Skeletal muscle satellite cell (primary cell): ENCODE results near the gene TALDO1. TPM values are rescaled to one million over a fixed set of nuclear protein-coding genes. Genes with fewer than 3 reads are reported as not detected.

ENCODE experiments used
- H3K27me3 ChIP-seq: 2 replicates; pipeline ENCODE4 v1.7.0; 2013; ENCODE audit warnings: low read length; ENCODE audit not compliant: control insufficient read depth, insufficient read depth
- H3K36me3 ChIP-seq: 2 replicates; pipeline ENCODE4 v1.7.0; 2013; ENCODE audit warnings: mild to moderate bottlenecking, control low read depth, low read length; ENCODE audit not compliant: insufficient read depth
- H3K4me1 ChIP-seq: 2 replicates; pipeline ENCODE4 v1.7.0; 2013; ENCODE audit warnings: low read length; ENCODE audit not compliant: control insufficient read depth, insufficient read depth
- H3K4me2 ChIP-seq: 2 replicates; pipeline ENCODE4 v1.7.0; 2013; ENCODE audit warnings: mild to moderate bottlenecking, low read length
- H3K4me3 ChIP-seq: 2 replicates; pipeline ENCODE4 v1.7.0; 2013; ENCODE audit warnings: low read length
- H3K9ac ChIP-seq: 2 replicates; pipeline ENCODE4 v1.7.0; 2013; ENCODE audit warnings: mild to moderate bottlenecking, low read depth, low read length, moderate library complexity
- H3K9me3 ChIP-seq: replicated peaks from 2 replicates; pipeline ENCODE4 v1.7.0; 2013; ENCODE audit warnings: mild to moderate bottlenecking, control low read depth, low read length
- total RNA-seq: library from RNA; depleted of rRNA; stranded (reverse); fragments of >200 nt; gene quantifications from 2 replicates; pipeline ENCODE4 v1.2.3, GENCODE V29; 2012; rRNA removed

TALDO1 gene
- total RNA-seq, result 178 and 201 TPM in 2 replicates

DNA sequence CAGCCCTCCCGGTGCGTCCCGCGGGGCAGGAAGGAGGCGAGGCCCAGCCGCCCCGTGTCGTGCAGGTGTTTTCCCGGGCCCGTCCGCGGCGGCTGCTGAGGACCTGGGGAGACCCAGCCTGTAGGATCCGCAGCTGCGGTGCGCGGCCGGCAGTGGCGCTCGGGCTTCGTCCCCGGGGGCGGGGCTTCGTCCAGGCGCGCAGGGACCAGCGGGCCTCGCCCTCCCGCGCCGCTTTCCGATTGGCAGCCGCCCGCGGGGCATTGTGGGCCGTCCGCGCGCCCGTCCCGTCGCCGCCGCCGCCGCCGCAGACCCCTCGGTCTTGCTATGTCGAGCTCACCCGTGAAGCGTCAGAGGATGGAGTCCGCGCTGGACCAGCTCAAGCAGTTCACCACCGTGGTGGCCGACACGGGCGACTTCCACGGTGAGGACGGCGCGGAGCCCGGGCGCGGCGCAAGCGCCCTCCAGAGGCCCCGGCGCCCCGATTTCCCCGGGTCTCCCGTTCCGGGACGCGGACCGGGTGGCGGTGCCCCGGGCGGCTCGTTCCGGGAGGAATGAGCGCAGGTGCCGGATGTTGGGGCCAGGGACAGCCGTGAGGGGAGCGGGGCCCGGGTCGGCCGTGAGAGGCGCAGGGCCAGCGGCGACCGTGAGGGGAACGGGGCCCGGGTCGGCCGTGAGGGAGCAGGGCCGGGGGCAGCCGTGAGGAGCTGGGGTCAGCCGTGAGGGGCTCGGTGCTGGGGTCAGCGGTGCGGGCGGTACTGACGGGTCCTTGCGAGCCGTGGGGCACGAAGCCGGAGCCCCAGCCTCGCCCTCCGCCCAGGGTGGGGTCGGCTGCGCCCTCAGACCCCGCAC lies at the start of gene TALDO1:
Gene TALDO1, plus strand, starts transcription at position 307 of the 849 bp plus-strand sequence. Its CDS starts 18 bp downstream, at position 325.
- Histone ChIP-seq H3K4me2 (peak within 1 kb of the TSS; percentile 95), H3K4me1 (peaks cover 19% of the 10 kb centered on the region), H3K4me3 (peak within 1 kb of the TSS; percentile 82), H3K9ac (peak within 1 kb of the TSS; percentile 93), H3K27me3 (no peaks in the 10 kb centered on the region), H3K36me3 (peaks cover 7% of the 10 kb centered on the region), H3K9me3 (no peaks in the 10 kb centered on the region)

GRCh38 chr11:697811-698311 lies 49.4 kb upstream of the TALDO1 start:
- Histone ChIP-seq H3K4me3 (no peak overlapping the region), H3K9me3 (no peaks in the 10 kb centered on the region), H3K36me3 (peaks cover 13% of the 10 kb centered on the region), H3K4me2 (peak overlapping the region; percentile 33), H3K9ac (peak overlapping the region; percentile 44), H3K4me1 (peaks cover 50% of the 10 kb centered on the region), H3K27me3 (no peaks in the 10 kb centered on the region)

GRCh38 chr11:698493-699115 lies 48.7 kb upstream of the TALDO1 start:
- Histone ChIP-seq H3K9me3 (no peaks in the 10 kb centered on the region), H3K4me2 (peak overlapping the region; percentile 33), H3K4me1 (peaks cover 50% of the 10 kb centered on the region), H3K27me3 (no peaks in the 10 kb centered on the region), H3K4me3 (no peak overlapping the region), H3K36me3 (peaks cover 17% of the 10 kb centered on the region), H3K9ac (no peak overlapping the region)

DNA sequence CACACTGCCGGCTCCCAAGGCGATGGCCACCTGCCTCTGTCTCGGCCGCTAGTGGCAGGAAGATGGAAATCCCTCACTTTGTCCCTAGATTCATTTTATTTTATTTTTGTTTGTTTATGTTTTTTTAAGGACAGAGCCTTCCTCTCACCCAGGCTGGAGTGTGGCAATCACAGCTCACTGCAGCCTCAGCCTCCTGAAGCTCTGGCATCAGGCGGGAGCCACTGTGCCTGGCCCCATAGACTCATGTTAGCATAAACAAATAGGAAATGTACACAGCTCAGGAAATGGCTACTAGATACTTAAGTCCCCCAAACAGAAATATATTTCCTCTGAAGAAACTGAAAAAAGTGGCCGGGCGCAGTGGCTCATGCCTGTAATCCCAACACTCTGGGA lies 48.2 kb upstream of the TALDO1 start:
- H3K9me3 ChIP-seq, result no peaks in the 10 kb centered on the region
- H3K9ac ChIP-seq, result no peak overlapping the region
- H3K36me3 ChIP-seq, result peaks cover 17% of the 10 kb centered on the region
- no peaks in the 10 kb centered on the region for H3K27me3 ChIP-seq
- H3K4me3 ChIP-seq, result no peak overlapping the region
- H3K4me2 ChIP-seq, result no peak overlapping the region
- peaks cover 46% of the 10 kb centered on the region for H3K4me1 ChIP-seq

GRCh38 chr11:699753-700152 lies 47.5 kb upstream of the TALDO1 start:
- Histone ChIP-seq H3K4me1 (peaks cover 40% of the 10 kb centered on the region), H3K27me3 (no peaks in the 10 kb centered on the region), H3K4me3 (no peak overlapping the region), H3K9ac (no peak overlapping the region), H3K4me2 (no peak overlapping the region), H3K36me3 (peaks cover 17% of the 10 kb centered on the region), H3K9me3 (no peaks in the 10 kb centered on the region)

GRCh38 chr11:701741-702461 lies 45.4 kb upstream of the TALDO1 start:
- Histone ChIP-seq H3K9ac (peak overlapping the region; percentile 60), H3K36me3 (peaks cover 17% of the 10 kb centered on the region), H3K27me3 (no peaks in the 10 kb centered on the region), H3K4me2 (peak overlapping the region; percentile 75), H3K9me3 (no peaks in the 10 kb centered on the region), H3K4me1 (peaks cover 57% of the 10 kb centered on the region), H3K4me3 (no peak overlapping the region)

GRCh38 chr11:702462-703461 lies 44.5 kb upstream of the TALDO1 start:
- Histone ChIP-seq H3K4me3 (peak overlapping the region; percentile 34), H3K4me2 (peak overlapping the region; percentile 75), H3K9me3 (no peaks in the 10 kb centered on the region), H3K27me3 (no peaks in the 10 kb centered on the region), H3K36me3 (peaks cover 17% of the 10 kb centered on the region), H3K4me1 (peaks cover 57% of the 10 kb centered on the region), H3K9ac (peak overlapping the region; percentile 60)

- Histone ChIP-seq H3K4me2 (no peak overlapping the region), H3K9me3 (no peaks in the 10 kb centered on the region), H3K36me3 (peaks cover 17% of the 10 kb centered on the region), H3K9ac (peak overlapping the region; percentile 60), H3K27me3 (no peaks in the 10 kb centered on the region), H3K4me1 (peaks cover 52% of the 10 kb centered on the region), H3K4me3 (no peak overlapping the region)
These were observed 43.8 kb upstream of the TALDO1 start for GRCh38 chr11:703506-703905.

- no peak overlapping the region for H3K4me2 ChIP-seq
- H3K4me1 ChIP-seq, result peaks cover 46% of the 10 kb centered on the region
- H3K36me3 ChIP-seq, result peaks cover 17% of the 10 kb centered on the region
- H3K27me3 ChIP-seq, result no peaks in the 10 kb centered on the region
- H3K9me3 ChIP-seq, result no peaks in the 10 kb centered on the region
- H3K4me3 ChIP-seq, result no peak overlapping the region
- H3K9ac ChIP-seq, result no peak overlapping the region
These were observed 43.0 kb upstream of the TALDO1 start for GRCh38 chr11:704228-704674.

DNA sequence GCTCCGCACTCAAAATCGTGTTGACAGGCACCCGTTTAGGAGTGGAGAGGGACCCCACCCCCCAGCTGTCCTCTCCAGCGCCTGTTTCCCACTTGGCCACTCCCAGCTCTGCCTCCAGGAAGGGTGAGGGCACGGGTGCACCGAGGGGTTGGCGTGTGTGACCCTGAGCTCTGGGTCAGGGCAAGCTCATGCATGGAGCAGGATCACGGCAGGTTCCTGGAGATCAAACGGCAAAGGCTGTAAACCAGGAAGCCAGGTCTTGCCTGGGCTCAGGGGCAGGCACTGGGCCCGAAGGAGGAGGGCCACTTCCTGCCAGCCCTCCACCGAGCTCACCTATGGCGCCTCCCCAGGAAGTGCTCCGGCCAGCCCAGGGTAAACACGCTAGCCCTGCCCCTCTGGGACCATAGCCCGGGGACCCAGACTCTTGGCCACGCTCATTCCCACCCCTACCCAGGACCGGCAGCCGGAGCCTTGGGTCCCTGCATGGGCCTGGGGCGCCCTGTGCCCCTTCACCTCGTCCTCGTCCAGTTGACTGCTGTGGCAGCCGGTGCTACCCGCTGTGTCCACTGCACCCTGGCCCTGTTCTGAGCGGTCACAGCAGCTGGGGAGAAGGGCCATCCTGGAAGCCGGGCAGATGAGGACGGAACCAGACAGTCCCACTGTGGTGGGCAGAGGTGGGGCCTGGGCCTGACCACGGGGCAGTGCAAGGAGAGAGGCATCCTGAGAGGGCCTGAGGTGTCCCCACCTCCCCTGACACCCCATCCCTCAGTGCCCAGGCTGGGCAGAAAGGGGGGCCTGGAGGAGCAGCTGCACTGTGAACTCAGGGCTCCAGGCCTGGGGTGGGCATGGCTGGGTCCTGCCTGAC lies 42.3 kb upstream of the TALDO1 start:
- H3K9me3 ChIP-seq, result no peaks in the 10 kb centered on the region
- peak overlapping the region; percentile 78 for H3K4me2 ChIP-seq
- H3K4me1 ChIP-seq, result peaks cover 46% of the 10 kb centered on the region
- no peaks in the 10 kb centered on the region for H3K27me3 ChIP-seq
- H3K36me3 ChIP-seq, result peaks cover 13% of the 10 kb centered on the region
- peak overlapping the region; percentile 61 for H3K4me3 ChIP-seq
- peak overlapping the region; percentile 52 for H3K9ac ChIP-seq
